ENCODE results near the gene EIF4B.
"Not testable (repeated sequence)": the region's sequence is repeated elsewhere in the genome, so short reads cannot be mapped to it uniquely, and the experiment has no call there.

The EIF4B gene

DNA sequence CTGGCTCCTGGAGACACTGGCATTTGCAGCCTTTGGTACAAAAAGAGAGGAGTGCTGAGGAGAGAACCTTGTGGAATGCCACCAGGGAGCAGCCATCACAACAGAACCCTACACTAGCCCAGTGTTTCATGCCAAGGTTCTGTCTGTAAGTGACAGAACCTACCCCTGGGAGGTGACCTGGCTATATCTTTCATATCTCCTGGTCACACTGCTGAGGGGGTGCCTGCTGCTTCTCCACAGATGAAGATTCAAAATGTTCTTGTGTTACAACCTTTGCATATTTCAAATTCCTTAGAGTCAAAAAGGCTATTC, 12.7 kb upstream of the EIF4B start:
- DNase-seq, result no peak

DNA sequence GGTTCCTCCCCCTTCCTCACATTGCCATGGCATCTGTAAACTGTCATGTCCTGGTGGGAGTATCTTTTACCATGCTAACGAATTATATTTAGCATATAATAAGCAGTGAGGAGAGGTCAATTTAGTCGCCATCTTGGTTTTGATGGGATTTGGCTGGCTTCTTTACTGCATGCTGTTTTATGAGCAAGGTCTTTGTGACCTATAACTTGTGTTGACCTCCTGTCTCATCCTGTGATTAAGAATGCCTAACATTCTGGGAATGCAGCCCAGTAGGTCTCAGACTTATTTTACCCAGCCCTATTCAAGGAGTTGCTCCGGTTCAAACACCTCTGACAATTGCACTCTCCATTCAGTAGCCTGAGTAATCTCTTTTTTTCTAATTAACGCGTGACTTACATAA, 2.1 kb upstream of the EIF4B start:
- no peak for DNase-seq

DNA sequence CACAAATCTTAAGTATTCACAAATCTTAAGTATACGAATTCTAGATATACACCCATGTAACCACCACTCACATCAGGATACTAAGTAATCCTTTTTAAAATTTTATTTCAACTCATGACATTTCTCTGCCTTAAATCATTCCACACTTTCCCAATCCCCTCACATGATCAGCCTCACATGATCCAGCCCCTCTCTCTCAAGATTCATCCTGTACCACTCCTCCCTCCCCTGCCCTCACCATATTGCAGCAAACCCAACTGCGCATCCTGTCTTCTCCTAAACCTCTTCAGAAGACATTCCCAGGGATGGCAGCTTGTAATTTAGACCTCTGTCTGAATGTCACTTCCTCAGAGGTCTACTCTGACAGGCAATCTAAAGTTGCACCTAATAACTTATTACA, 1.7 kb upstream of the EIF4B start:
- no peak for DNase-seq

DNA sequence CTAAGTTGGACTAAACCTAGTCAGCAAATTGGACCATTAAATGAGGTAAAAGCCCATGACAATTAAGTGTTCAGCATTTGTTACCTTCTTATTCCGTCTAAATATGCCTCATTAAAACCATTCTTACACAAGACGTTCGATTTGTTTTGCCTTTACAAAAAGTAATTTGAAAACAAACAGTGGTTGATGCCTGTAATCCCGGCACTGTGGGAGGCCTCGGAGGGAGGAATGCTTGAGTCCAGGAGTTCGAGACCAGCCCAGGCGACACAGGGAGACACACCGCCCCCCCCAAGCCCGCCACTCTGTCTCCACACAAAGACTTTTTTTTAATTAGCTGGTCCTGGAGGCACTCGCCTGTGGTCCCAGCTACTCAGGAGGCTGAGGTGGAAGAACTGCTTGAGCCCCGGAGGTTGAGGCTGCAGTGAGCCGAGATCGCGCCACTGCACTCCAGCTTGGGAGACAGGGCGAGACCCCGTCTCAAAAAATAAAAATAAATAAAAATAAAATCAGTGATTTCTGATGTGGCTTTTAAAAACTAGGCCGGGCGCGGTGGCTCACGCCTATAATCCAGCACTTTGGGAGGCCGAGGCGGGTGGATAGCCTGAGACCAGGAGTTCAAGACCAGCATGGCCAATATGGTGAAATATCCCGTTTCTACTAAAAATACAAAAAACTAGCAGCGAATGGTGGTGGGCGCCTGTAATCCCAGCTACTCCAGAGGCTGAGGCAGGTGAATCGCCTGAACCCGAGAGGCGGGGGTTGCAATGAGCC, 856 bp upstream of the EIF4B start:
- DNase-seq, result no peak

DNA sequence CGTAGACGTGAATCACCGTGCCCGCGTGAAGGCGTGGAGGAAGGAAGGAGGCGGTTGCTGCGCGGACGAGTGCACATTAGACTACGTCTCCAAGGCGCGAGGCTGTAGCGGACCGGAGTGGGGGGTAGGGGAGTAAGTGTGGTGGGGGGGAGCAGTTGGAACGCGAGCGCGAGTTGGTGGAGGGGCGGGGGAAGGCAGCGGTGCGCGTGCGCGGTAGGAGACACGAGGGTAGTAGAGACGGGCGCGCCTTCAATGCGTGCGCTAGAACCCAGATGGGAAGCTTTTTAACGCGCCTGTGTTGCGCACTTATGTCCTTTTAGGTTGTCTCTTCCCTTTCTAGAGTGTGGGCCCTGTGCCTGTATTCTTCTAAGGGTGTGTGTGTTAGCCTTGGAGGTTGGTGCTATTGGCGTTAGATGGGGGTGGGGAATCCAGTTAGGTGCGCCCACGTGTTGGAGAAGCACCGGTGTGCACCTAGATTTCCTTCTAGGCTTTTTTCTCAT, 604 bp downstream of the EIF4B start:
- peak; percentile 79 to 83 for DNase-seq

DNA sequence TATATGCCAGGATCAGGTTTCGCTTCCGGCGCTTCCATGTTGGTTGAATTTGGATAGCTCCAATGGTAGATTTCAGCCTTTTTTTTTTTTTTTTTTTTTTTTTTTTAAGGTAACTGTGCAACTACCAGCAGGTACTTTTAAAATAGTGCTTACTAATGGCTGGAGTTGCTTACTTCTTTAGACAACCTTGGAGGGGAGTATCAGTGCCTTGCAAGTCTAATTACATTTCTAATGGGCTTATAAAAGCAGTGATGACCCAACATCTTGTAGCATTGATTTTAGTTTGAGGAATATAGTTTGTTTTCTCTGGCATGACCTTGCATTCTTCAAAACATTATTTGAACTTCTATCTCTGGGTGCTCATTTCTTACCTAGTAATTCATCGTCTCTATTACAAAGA, 1.1 kb downstream of the EIF4B start:
- no peak for DNase-seq

DNA sequence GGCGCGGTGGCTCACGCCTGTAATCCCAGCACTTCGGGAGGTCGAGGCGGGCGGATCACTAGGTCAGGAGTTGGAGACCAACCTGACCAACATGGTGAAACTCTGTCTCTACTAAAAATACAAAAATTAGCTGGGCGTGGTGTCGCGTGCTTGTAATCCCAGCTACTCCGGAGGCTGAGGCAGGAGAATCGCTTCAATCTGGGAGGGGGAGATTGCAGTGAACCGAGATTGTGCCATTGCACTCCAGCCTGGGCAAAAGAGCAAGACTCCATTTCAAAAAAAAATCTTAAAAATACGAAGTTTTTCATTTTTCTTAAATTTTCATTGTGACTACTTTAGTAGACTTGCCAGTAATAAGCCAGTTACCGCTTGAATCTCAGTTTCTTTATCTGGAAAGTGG, 2.5 kb downstream of the EIF4B start:
- not testable (repeated sequence) for DNase-seq

DNA sequence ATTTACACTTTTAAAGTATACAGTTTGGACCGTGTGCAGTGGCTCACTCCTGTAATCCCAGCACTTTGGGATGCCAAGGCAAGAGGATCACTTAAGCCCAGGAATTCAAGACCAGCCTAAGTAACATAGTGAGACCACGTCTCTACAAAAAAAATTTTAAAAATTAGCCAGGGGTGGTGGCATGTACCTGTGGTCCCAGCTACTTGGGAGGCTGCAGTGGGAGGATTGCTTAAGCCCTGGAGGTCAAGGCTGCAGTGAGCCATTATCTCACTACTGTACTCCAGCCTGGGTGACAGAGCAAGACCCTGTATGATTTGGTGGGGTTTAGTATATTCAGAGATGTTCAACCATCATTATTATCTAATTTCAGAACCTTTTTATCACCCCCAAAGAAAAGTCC, 4.7 kb downstream of the EIF4B start:
- no peak for DNase-seq

DNA sequence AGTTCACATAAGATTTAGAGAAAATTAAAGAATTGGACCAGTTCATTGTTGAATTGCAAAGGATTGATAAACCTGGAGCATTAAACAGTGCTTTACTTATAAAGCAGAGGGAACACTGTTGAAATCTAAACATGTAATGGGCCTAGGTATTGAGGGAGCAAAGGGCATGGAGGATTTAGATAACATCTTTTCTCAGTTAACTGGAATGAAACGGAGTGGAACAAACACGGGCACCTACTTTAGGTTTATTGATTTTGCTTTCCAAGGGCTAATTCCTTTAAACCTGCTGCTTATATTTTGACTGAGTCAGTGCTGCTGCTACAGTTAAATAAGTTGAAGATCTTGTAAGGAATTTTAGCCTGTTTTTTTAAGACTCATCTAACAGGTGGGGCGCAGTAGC, 5.6 kb downstream of the EIF4B start:
- no peak for DNase-seq

DNA sequence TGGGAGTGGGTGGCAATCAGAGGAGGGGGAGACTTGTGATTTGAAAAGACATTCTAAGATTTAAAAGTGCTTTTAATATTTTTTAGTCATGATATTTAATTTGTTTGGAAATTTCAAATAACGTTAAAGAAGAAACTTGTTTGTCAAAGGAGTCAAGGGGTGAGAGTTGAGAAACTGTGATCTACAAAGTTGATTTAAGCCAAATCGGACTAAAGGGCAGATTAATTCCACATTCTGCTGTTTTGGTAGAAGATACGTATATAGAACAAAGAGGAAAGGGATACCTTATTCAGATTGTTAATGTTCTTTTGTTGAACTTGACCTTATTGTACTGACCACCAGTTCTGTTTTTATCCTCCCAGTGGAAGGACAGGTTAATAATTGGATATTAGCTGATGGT, 6.7 kb downstream of the EIF4B start:
- no peak for DNase-seq

DNA sequence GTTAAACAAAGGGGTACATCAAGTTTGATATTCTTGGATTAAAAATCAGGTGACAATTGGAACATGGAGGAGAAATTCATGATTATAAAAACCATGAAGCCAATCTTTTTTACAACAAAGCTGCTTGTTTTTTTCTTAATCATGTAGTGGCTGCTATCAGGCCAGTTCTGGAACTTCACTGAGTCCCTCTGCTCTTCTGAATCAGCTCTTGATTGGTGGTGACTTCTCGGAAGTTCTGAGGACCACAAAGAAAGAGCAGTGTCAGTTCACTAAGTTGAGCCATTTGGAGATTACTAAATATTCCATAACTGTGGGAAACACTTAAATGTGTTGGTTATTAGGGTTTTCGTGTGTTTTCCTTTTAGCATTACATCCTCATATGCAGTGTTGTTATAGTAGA, 8.5 kb downstream of the EIF4B start:
- no peak for DNase-seq

DNA sequence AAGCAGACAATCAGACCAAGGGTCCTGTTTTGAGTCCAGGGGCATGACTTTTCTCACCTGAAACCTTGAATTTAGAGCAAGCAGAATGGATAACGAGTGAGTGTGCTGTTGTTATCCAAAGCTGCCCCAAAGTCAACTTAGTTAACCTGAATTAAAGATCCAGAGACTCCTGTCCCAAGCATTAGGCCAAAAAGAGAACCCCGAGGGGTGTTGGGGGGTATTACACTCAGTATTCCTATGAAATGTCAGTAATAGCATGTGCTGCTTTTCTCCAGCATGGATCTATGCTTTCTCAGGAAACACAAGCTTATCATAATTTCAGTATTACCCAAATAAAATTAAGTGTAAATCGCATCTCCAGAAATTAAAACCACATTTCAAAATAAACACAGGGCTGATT, 19.0 kb downstream of the EIF4B start:
- DNase-seq, result no peak

DNA sequence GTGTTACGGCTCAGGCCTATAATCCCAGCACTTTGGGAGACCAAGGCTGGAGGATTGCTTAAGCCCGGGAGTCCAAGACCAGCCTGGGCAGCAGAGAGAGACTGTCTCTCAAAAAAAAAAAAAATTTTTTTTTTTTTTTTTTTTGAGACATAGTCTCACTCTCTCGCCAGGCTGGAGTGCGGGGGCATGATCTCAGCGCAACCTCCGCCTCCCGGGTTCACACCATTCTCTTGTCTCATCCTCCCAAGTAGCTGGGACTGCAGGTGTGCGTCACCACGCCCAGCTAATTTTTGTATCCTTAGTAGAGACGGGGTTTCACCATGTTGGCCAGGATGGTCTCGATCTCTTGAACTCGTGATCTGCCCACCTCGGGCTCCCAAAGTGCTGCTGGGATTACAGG, 20.8 kb downstream of the EIF4B start:
- DNase-seq, result not testable (repeated sequence)

DNA sequence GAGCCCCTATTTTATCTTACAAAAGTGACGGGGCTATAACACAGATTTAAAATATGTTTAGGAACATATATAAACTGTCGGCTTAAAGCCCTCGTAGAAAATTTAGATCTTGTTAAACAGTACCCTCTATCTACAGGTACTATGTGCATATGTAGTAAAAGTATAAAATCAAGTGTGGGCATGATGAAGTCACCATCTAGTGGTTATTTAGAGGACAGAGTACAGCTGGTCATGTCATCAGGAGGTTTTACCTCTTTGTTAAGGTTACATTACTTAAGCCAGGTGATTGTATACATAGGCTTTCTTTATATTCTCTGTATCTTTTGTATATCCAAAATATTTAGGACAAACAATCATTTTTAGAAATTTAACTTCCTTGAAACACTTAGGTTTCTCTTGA, 25.4 kb downstream of the EIF4B start:
- no peak for DNase-seq

DNA sequence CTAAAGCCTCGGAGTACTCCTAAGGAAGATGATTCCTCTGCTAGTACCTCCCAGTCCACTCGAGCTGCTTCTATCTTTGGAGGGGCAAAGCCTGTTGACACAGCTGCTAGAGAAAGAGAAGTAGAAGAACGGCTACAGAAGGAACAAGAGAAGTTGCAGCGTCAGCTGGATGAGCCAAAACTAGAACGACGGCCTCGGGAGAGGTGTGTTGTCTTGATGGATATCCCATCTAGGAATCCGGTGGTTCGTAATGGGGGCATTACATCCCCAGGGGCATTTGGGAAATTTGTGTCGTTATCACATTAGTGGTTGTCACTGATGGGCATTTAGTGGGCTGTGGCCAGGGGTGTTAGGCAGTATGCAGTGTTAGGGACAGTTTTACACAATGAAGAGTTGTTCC, 27.6 kb downstream of the EIF4B start:
- not testable (repeated sequence) for DNase-seq

DNA sequence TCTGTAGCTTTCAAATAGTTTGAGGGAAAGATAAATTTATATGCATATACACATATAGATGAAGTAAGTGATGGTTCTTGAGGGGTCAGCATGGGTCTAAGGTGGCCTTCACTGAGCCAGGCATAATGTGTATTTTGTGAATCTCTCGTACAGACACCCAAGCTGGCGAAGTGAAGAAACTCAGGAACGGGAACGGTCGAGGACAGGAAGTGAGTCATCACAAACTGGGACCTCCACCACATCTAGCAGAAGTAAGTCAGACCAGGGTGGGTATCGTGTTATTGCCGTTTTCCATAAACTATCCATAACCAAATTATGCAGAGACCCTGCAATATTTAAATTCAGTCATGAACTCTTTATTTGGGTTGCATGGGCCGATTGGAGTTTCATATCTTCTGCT, 28.2 kb downstream of the EIF4B start:
- DNase-seq, result no peak

DNA sequence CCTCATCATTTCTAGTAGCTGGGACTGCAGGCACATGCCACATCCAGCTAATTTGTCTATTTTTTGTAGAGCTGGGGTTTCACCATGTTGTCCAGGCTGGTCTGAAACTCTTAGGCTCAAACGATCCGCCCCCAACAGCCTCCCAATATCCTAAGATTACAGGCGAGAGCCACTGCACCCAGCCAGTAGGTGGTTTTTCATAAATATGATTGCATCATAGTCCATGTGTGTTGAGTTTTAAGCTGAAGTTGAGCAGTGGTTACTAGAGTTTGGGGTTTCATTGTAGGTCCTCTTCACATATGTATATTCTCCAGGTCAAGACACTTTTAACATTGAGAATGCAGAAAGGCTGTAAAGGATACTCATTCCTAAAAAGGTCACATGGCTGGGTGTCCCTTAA, 30.5 kb downstream of the EIF4B start:
- no peak for DNase-seq

DNA sequence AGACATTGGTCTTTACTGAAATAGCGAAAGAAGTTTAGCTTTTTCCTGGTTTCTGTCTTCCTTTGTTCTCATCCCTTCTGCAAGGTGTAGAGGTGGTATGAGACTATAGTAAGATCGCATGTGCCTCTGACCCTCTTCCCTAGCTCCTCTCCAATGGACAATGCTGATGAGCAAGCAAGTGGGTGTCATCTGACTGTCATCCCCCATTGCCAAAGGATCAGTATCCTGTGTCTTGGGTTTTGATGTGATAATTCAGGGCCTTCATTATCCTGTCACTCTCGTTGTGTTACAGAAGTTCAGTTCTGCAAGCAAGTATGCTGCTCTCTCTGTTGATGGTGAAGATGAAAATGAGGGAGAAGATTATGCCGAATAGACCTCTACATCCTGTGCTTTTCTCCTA, 33.6 kb downstream of the EIF4B start:
- no peak for DNase-seq

DNA sequence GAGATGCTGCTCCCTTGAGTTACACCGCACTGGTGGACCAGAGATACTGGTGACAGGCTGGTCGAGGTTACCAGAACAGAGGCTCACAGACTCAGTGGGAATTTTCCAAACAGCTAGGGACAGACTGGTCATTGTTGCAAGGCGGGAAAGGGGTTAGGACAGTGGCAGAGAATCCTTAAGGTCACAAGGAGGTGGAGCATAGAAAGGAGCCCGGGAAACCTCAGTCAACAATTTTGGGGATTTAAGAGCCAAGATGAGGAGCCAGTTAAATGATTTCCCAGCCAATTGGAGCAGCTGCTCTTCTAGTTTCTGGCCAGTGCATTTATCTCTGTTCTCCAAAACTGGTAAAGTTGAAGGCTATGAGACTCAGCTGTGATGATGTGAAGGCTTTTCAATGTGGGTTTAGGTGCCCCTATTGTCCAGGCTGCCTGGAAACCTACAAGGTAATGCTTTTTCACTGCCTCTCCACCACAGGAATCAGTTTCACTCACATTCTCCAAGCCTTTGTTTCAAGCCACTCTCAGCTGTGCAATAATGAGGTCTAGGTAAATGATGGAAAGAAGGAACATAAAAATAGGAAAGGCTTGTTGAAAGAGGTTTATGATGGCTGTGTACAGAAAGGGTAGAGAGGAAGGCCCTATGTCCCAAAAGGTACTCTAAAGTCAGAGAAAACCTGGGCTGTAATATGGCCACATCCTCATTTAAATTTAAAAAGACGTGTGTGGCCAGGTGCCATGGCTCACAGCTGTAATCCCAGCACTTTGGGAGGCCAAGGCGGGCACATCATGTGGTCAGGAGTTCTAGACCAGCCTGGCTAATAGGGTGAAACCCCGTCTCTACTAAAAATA, 36.6 kb downstream of the EIF4B start:
- no peak for DNase-seq

DNA sequence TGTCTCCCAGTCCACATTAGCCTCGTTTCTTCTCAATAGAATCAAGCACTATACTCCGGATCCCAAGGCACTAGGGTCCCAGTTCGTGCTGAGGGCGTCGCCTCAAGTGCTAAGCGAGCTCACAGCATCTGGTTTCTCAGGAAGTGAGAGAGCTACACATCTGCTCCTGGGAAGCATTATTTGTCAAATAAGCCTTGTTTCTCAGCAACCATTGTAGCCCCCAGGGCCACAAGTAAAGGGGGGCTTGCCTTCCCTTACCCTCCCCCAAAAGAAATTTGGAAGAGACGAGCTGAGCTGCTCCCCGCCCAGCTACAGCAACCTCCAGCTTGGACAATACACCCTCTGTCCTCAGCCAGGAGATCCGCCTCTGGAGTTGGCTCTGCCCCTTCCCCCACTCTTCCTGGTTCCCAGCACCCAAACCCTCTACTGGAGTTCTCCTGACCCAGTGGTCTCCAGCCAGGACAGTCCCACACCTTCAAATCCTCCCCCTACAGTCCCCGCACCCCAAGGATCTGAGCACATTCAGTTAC, 37.9 kb downstream of the EIF4B start:
- DNase-seq, result no peak

DNA sequence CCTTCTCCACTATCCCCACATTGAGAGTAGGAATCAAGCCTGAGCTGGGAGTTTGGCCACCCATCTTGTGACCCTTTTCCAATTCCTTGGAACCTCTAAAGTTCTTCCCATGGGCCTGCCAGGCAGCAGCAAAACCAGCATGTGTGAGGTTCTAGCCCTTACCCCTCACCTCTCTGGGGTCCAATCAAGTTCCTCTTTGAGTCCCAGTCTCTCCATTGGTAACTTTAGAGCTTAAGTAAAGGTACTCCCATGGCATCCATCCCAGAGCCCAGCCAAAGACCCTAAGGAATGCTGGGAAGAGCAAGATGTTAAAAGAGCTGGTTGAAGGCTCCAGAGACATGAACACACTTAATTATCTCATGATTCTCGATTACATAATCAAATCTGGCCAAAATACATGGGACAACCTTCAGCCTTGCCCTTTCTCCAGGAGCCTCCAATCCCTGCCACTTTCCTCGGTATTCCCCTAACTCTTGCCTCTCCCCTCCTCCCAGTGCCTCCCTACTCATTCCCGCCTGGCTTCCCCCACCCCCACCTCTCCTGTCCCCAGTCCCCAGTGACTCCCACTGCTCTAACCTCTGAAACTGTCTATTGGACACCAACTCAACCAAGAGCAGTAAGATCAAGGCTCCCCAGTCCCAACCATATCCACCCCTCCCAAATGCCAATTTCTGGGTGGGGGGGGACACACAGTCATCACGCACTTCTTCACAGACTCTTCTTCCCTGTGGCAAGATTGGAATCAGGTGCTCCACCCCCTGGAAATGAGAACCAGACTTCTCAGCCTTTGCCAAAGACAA, 38.8 kb downstream of the EIF4B start:
- no peak for DNase-seq

DNA sequence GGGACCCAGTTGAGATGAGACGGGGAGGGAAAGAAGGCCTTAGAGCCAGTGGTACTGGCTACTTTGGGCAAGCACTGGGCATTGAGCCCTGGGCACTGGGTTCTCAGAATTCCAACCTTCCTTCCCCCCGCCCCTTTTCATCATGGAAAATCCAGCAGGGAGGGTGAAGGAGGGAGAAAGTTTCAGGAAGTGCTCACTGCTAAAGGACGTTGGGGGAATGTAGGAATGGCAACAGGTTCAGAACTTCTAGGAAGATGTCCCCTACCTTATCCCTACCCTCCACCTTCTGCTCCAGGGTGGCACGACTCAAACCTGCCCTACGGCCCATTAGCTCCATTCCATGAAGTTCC, 39.4 kb downstream of the EIF4B start:
- no peak for DNase-seq

DNA sequence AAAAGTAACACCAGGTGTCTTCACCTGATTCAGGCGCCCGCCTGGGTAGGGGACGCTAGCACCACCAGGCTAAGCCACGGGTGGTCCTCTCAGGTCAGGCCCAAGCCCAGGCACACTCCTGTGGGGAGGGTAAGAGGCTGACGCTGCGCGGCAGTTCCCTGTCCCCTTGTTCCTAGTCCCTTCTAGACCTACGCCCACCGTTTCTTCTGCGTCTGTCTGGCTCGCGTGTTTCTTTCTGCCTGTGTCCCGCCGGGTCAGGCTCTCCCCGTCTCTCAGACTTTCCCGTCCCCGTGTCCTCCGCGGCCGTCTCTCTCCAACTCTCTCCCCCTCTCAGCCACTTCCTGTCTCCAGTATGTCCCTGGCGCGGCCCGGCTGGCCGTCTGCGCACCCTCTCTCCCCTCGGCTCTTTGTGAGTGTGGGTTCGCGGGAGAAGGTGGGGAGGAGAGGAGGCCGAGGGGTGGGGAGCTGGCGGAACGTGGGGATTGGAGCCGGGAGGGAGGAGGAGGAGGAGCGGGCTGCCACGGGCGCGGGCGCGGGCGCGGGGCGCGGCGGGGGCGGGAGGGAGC, 40.5 kb downstream of the EIF4B start:
- DNase-seq, result no peak
